Mucosa of rectum (tissue), 2 donors: Measurements from ENCODE around the gene ZER1.

Experiments
- H3K27ac ChIP-seq, 2 donors: one replicate each; pipeline ENCODE4 v1.7.0; 2013; ENCODE audit warnings: inconsistent platforms in 2 of 2, low read depth in 2 of 2, low read length in 2 of 2
- H3K27me3 ChIP-seq, 2 donors: one replicate each; pipeline ENCODE4 v1.7.0; 2013; ENCODE audit warnings: low read length in 2 of 2; ENCODE audit not compliant: control insufficient read depth in 2 of 2, insufficient read depth in 2 of 2
- H3K36me3 ChIP-seq, 2 donors: one replicate each; pipeline ENCODE4 v1.7.0; 2013; ENCODE audit warnings: low read length in 2 of 2; ENCODE audit not compliant: control insufficient read depth in 2 of 2, insufficient read depth in 2 of 2
- H3K4me1 ChIP-seq, 2 donors: one replicate each; pipeline ENCODE4 v1.7.0; 2013; ENCODE audit warnings: low read length in 2 of 2, mild to moderate bottlenecking in 1 of 2; ENCODE audit not compliant: control insufficient read depth in 2 of 2, insufficient read depth in 2 of 2
- H3K4me3 ChIP-seq, 2 donors: one replicate each; pipeline ENCODE4 v1.7.0; 2013; ENCODE audit warnings: low read length in 2 of 2
- H3K9ac ChIP-seq, 2 donors: one replicate each; pipeline ENCODE4 v1.7.0; 2013; ENCODE audit warnings: low read length in 2 of 2, low read depth in 1 of 2, mild to moderate bottlenecking in 1 of 2
- H3K9me3 ChIP-seq, 2 donors: one replicate each; pipeline ENCODE4 v1.7.0; 2013; ENCODE audit warnings: low read length in 2 of 2; ENCODE audit not compliant: control insufficient read depth in 2 of 2
- donor health status: healthy.
- donor health status: Normal muscosa, but diverticular disease.

Gene ZER1

GRCh38 chr9:128747241-128747640, 24.5 kb downstream of the ZER1 start:
- Histone ChIP-seq H3K36me3 (peaks cover 17 to 19% of the 10 kb centered on the region in 2 donors), H3K9ac (no peak overlapping the region), H3K9me3 (no peaks in the 10 kb centered on the region), H3K4me3 (no peak overlapping the region), H3K4me1 (no peaks in the 10 kb centered on the region), H3K27ac (no peak overlapping the region), H3K27me3 (no peaks in the 10 kb centered on the region)

GRCh38 chr9:128743421-128743820, 28.3 kb downstream of the ZER1 start:
- no peak overlapping the region for H3K9ac ChIP-seq
- H3K4me3 ChIP-seq = no peak overlapping the region
- H3K27me3 ChIP-seq = no peaks in the 10 kb centered on the region
- no peaks in the 10 kb centered on the region for H3K4me1 ChIP-seq
- H3K27ac ChIP-seq = no peak overlapping the region
- no peaks in the 10 kb centered on the region for H3K9me3 ChIP-seq
- peaks cover 19 to 24% of the 10 kb centered on the region in 2 donors for H3K36me3 ChIP-seq

GRCh38 chr9:128742401-128742800, 29.3 kb downstream of the ZER1 start:
- H3K36me3 ChIP-seq = peaks cover 19 to 24% of the 10 kb centered on the region in 2 donors

GRCh38 chr9:128735373-128735772, 36.4 kb downstream of the ZER1 start:
- Histone ChIP-seq H3K36me3 (peaks cover 26 to 32% of the 10 kb centered on the region in 2 donors), H3K27me3 (no peaks in the 10 kb centered on the region), H3K9me3 (no peaks in the 10 kb centered on the region), H3K4me3 (no peak overlapping the region), H3K4me1 (peaks cover 0 to 3% of the 10 kb centered on the region in 2 donors), H3K9ac (no peak overlapping the region), H3K27ac (no peak overlapping the region)

More at GRCh38 chr9:128742401-128742800, 29.3 kb downstream of the ZER1 start:
- H3K27ac ChIP-seq = no peak overlapping the region
- H3K9me3 ChIP-seq = no peaks in the 10 kb centered on the region
- no peaks in the 10 kb centered on the region for H3K4me1 ChIP-seq
- no peak overlapping the region for H3K4me3 ChIP-seq
- no peaks in the 10 kb centered on the region for H3K27me3 ChIP-seq
- no peak overlapping the region for H3K9ac ChIP-seq

GRCh38 chr9:128733256-128733655, 38.5 kb downstream of the ZER1 start:
- Histone ChIP-seq H3K9me3 (no peaks in the 10 kb centered on the region), H3K9ac (peak overlapping the region; percentile 30 to 32), H3K27me3 (no peaks in the 10 kb centered on the region), H3K36me3 (peaks cover 21 to 26% of the 10 kb centered on the region in 2 donors), H3K4me3 (peak overlapping the region; percentile 31 to 41), H3K4me1 (peaks cover 0 to 3% of the 10 kb centered on the region in 2 donors), H3K27ac (peak overlapping the region in 1 of 2 donors; percentile 21)

- Histone ChIP-seq H3K4me1 (peaks cover 0 to 3% of the 10 kb centered on the region in 2 donors), H3K36me3 (peaks cover 21 to 26% of the 10 kb centered on the region in 2 donors), H3K4me3 (no peak overlapping the region), H3K27ac (no peak overlapping the region), H3K27me3 (no peaks in the 10 kb centered on the region), H3K9ac (no peak overlapping the region), H3K9me3 (no peaks in the 10 kb centered on the region)
Measured at GRCh38 chr9:128732576-128732975, 39.2 kb downstream of the ZER1 start.

GRCh38 chr9:128731691-128732090, 40.0 kb downstream of the ZER1 start:
- H3K4me3 ChIP-seq = no peak overlapping the region
- H3K9ac ChIP-seq = no peak overlapping the region
- no peak overlapping the region for H3K27ac ChIP-seq
- peaks cover 21% of the 10 kb centered on the region in 2 donors for H3K36me3 ChIP-seq
- peaks cover 0 to 3% of the 10 kb centered on the region in 2 donors for H3K4me1 ChIP-seq
- no peaks in the 10 kb centered on the region for H3K27me3 ChIP-seq
- H3K9me3 ChIP-seq = no peaks in the 10 kb centered on the region

GRCh38 chr9:128731093-128731492, 40.6 kb downstream of the ZER1 start:
- Histone ChIP-seq H3K27me3 (no peaks in the 10 kb centered on the region), H3K4me3 (no peak overlapping the region), H3K4me1 (peaks cover 0 to 3% of the 10 kb centered on the region in 2 donors), H3K9ac (no peak overlapping the region), H3K9me3 (no peaks in the 10 kb centered on the region), H3K36me3 (peaks cover 21% of the 10 kb centered on the region in 2 donors), H3K27ac (no peak overlapping the region)

GRCh38 chr9:128729766-128730517, 41.8 kb downstream of the ZER1 start:
- Histone ChIP-seq H3K9me3 (no peaks in the 10 kb centered on the region), H3K4me1 (peaks cover 0 to 3% of the 10 kb centered on the region in 2 donors), H3K36me3 (peaks cover 16 to 17% of the 10 kb centered on the region in 2 donors), H3K27ac (no peak overlapping the region), H3K4me3 (no peak overlapping the region), H3K9ac (no peak overlapping the region), H3K27me3 (no peaks in the 10 kb centered on the region)

GRCh38 chr9:128729302-128729701, 42.4 kb downstream of the ZER1 start:
- Histone ChIP-seq H3K36me3 (peaks cover 13 to 14% of the 10 kb centered on the region in 2 donors), H3K27me3 (no peaks in the 10 kb centered on the region), H3K9ac (no peak overlapping the region), H3K4me3 (no peak overlapping the region), H3K4me1 (peaks cover 5 to 7% of the 10 kb centered on the region in 2 donors), H3K27ac (no peak overlapping the region), H3K9me3 (no peaks in the 10 kb centered on the region)
